GM12801 (cell line): ENCODE results near the gene PCCA.

Experiments used
- CTCF ChIP-seq: IDR thresholded peaks from one replicate; pipeline ENCODE4 v1.5.1; 2011; ENCODE audit warnings: control low read depth; ENCODE audit not compliant: insufficient read length; ENCODE audit errors: extremely low read depth

Gene PCCA

GRCh38 chr13:100544866-100545683 is 456.2 kb downstream of the PCCA start:
- no peak for TF ChIP-seq CTCF

GRCh38 chr13:100545684-100546061 is 456.8 kb downstream of the PCCA start:
- TF ChIP-seq CTCF = no peak

GRCh38 chr13:100546713-100547405 is 458.0 kb downstream of the PCCA start:
- no peak for TF ChIP-seq CTCF

GRCh38 chr13:100547791-100548201 is 458.9 kb downstream of the PCCA start:
- TF ChIP-seq CTCF = no peak

GRCh38 chr13:100549316-100549715 is 460.4 kb downstream of the PCCA start:
- TF ChIP-seq CTCF = no peak

- TF ChIP-seq CTCF = no peak
These were observed 463.9 kb downstream of the PCCA start for GRCh38 chr13:100552755-100553154.

- TF ChIP-seq CTCF = no peak
These were observed 471.0 kb downstream of the PCCA start for GRCh38 chr13:100559886-100560285.
